GM12878 (cell line): ENCODE results near the gene ETV6. TPM values are rescaled to one million over a fixed set of nuclear protein-coding genes. Genes with fewer than 3 reads are reported as not detected.

ENCODE experiments used
- ATAC-seq: fragments of 200-7000 bp; cut with Tn5 transposase; 3 replicates; pipeline ENCODE4 v1.9.1; 2020; ENCODE audit warnings: mild to moderate bottlenecking, moderate library complexity
- BruUV-seq: library from RNA; stranded (reverse); fragments of 400-500 nt; replicated peaks from 2 replicates; lab custom pipeline; 2021; lab: Mats Ljungman, UMichigan
- CTCF ChIA-PET: fragments of 300-600 bp; sonication (Branson Sonifier 250); formaldehyde crosslinking; extraction: SDS; loops from one replicate; lab custom pipeline; 2021; ENCODE audit warnings: inconsistent platforms; lab: Yijun Ruan, JAX
- POLR2A ChIA-PET: fragments of 350-600 bp; formaldehyde crosslinking; extraction: SDS; loops from one replicate; lab custom pipeline; 2021; ENCODE audit warnings: inconsistent platforms; lab: Charles Lee
- RAD21 ChIA-PET: fragments of 300-600 bp; sonication (Branson Sonifier 250); formaldehyde crosslinking; loops from one replicate; lab custom pipeline; 2023; ENCODE audit warnings: antibody characterized with exemption; ENCODE audit not compliant: unreplicated experiment; lab: Charles Lee
- SMC1A ChIA-PET: fragments of 300-600 bp; sonication (Branson Sonifier 250); formaldehyde crosslinking; loops from one replicate; lab custom pipeline; 2023; ENCODE audit not compliant: unreplicated experiment, uncharacterized antibody; lab: Charles Lee
- DNase-seq: peaks from one replicate; pipeline ENCODE4 v3.0.0-alpha.2; 2011; ENCODE audit warnings: low read depth, low spot score
- FAIRE-seq: peaks from 3 replicates; lab custom pipeline; 2011; peaks lifted over from hg19 to GRCh38; lab: Jason Lieb, UNC
- H2AFZ ChIP-seq: 2 replicates; pipeline ENCODE4 v1.6.0; 2011; ENCODE audit warnings: low read depth, low read length, control low read depth; ENCODE audit not compliant: control insufficient read depth
- H3K27ac ChIP-seq: 2 replicates; pipeline ENCODE4 v1.5.1; 2011; ENCODE audit warnings: control low read depth; ENCODE audit not compliant: control insufficient read depth, insufficient read depth
- H3K27me3 ChIP-seq, 2 experiments: replicated peaks in 1 of 2; 2 replicates each; pipeline versions ENCODE4 v1.6.0 to v1.6.1; 2011; ENCODE audit warnings: low read length in 1 of 2; ENCODE audit not compliant: control insufficient read depth in 2 of 2, insufficient read depth in 2 of 2
- H3K36me3 ChIP-seq, 2 experiments: 2 replicates each; pipeline ENCODE4 v1.5.1; 2011; ENCODE audit warnings: low read length in 1 of 2; ENCODE audit not compliant: control insufficient read depth in 2 of 2, insufficient read depth in 2 of 2
- H3K4me1 ChIP-seq: 2 replicates; pipeline ENCODE4 v1.6.1; 2011; ENCODE audit warnings: mild to moderate bottlenecking, low read length, moderate library complexity, mixed read lengths; ENCODE audit not compliant: control insufficient read depth, insufficient read depth
- H3K4me2 ChIP-seq: 2 replicates; pipeline ENCODE4 v1.6.0; 2011; ENCODE audit warnings: control low read depth; ENCODE audit not compliant: control insufficient read depth, insufficient read depth
- H3K4me3 ChIP-seq: fragments of 200-600 bp; sonication (generic); 2 replicates; pipeline ENCODE4 v1.5.1; 2016
- H3K79me2 ChIP-seq: 2 replicates; pipeline ENCODE4 v1.6.0; 2011; ENCODE audit warnings: low read length; ENCODE audit not compliant: control insufficient read depth, insufficient read depth
- H3K9ac ChIP-seq: 2 replicates; pipeline ENCODE4 v1.8.0; 2011; ENCODE audit warnings: low read length, control low read depth, mixed read lengths; ENCODE audit not compliant: control insufficient read depth, insufficient read depth
- H3K9me3 ChIP-seq: replicated peaks from 3 replicates; pipeline ENCODE4 v1.5.1; 2011; ENCODE audit warnings: mild to moderate bottlenecking, low read length; ENCODE audit not compliant: control insufficient read depth, insufficient read depth
- H4K20me1 ChIP-seq: 2 replicates; pipeline ENCODE4 v1.6.0; 2011; ENCODE audit not compliant: control insufficient read depth, insufficient read depth
- ASH2L ChIP-seq: fragments of 300-600, 200-600 bp; sonication (generic); IDR thresholded peaks from 2 replicates; pipeline ENCODE4 v1.6.1; 2017; ENCODE audit warnings: low read depth, mild to moderate bottlenecking, borderline replicate concordance
- BCL11A ChIP-seq: IDR thresholded peaks from 2 replicates; pipeline ENCODE4 v1.6.1; 2011; ENCODE audit warnings: low read depth, low read length
- CBX3 ChIP-seq: fragments of 200-600 bp; sonication (generic); IDR thresholded peaks from 2 replicates; pipeline ENCODE4 v1.6.1; 2016; ENCODE audit warnings: low read depth, borderline replicate concordance
- CHD4 ChIP-seq: fragments of 200-600 bp; sonication (generic); IDR thresholded peaks from 2 replicates; pipeline ENCODE4 v1.6.1; 2016; ENCODE audit warnings: mild to moderate bottlenecking
- CREB1 ChIP-seq: IDR thresholded peaks from 2 replicates; pipeline ENCODE4 v1.6.1; 2012; ENCODE audit warnings: low read depth, mild to moderate bottlenecking, inconsistent platforms
- FOXK2 ChIP-seq: fragments of 450-650 bp; IDR thresholded peaks from 2 replicates; pipeline ENCODE4 v1.6.1; 2017; ENCODE audit warnings: mild to moderate bottlenecking, moderate library complexity
- LARP7 ChIP-seq: fragments of 450-650 bp; IDR thresholded peaks from 2 replicates; pipeline ENCODE4 v1.6.1; 2017; ENCODE audit warnings: mild to moderate bottlenecking
- TARDBP ChIP-seq: IDR thresholded peaks from 2 replicates; pipeline ENCODE4 v1.6.1; 2016; ENCODE audit warnings: borderline replicate concordance
- WGBS: methylation state at CpG from one replicate; pipeline ENCODE4 v1.1.6; 2016; ENCODE audit warnings: low lambda C conversion rate; ENCODE audit not compliant: insufficient replicate concordance, insufficient coverage; ENCODE audit errors: missing lambda C conversion rate; 5-methylcytosine and 5-hydroxymethylcytosine counted together
- in situ Hi-C: fragments of 300-500 bp; cut with MboI; formaldehyde crosslinking; loops from 9 replicates; pipeline ENCODE4 v1.14.3; 2018; ENCODE audit warnings: mixed read lengths
- intact Hi-C: fragments of 100-400 bp; cut with micrococcal nuclease; formaldehyde crosslinking; loops from one replicate; pipeline ENCODE4 v1.14.2; 2022; ENCODE audit not compliant: unreplicated experiment
- polyA plus RNA-seq, 11 experiments: library from polyadenylated mRNA; depleted of rRNA in 4 of 11; unstranded in 6 of 11; stranded (reverse) in 5 of 11; fragments of >200 nt; fragmentation: Nextera tagmentation in 4 of 11; fragmentation: Illumina TruSeq in 1 of 11; extraction: Ambion mirVana in 4 of 11; extraction: Trizol in 1 of 11; gene quantifications; 1 replicate in 1 of 11; 2 replicates in 10 of 11; pipeline versions ENCODE4 v1.2.1 to v1.2.3, GENCODE V29; 2011 to 2016; ENCODE audit warnings: inconsistent platforms in 2 of 11, missing spikeins in 2 of 11, low read depth in 1 of 11
- total RNA-seq, 4 experiments: library from RNA; depleted of rRNA in 3 of 4; stranded (reverse); fragments of >200 nt in 3 of 4; fragmentation: Illumina TruSeq in 1 of 4; extraction: Trizol in 1 of 4; gene quantifications; 2 replicates each; pipeline versions ENCODE4 v1.2.1 to v1.2.3, GENCODE V29; 2013 to 2021
- TF ChIP-seq, protein P1 (sequence below): fragments of 450-650 bp; IDR thresholded peaks from 2 replicates; pipeline ENCODE4 v1.6.1; 2016; ENCODE audit warnings: mild to moderate bottlenecking, moderate library complexity, borderline replicate concordance
- TF ChIP-seq, protein P2 (sequence below): IDR thresholded peaks from 2 replicates; pipeline ENCODE4 v1.6.1; 2012; ENCODE audit warnings: mild to moderate bottlenecking, low read depth, low read length
- TF ChIP-seq, protein P3 (sequence below): IDR thresholded peaks from 2 replicates; pipeline ENCODE4 v1.6.1; 2012; ENCODE audit warnings: low read depth, low read length, improper control_type of control experiment

The ETV6 gene
- total and polyA plus RNA-seq, 10 of the 15 experiments (the other 5 are each of a cell fraction or from before 2014, with no cell fraction given): 6.6 to 74.8 (median 24.6) TPM

DNA sequence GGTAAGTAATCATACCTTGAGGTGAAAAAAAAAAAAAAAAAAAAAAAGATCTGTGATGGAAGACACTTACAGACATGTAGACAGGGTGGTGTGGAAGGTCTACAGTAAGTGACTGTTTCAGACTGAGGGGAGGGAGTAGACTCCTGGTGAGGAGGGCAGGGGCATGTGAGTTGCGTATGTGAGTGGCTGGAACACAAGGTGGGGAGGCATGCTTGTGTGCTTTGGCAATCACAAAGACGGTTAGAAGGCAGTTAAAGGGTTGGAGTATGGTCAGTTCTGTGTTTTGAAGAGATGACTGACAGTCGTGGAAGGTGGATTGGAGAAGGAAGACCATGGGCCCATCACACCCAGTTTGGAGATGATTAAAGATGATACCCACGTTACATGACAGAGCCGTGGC lies 65.2 kb downstream of the ETV6 start:
- no peak overlapping the region for H3K4me3 ChIP-seq
- 87% methylated on average over 5 of the region's 5 CpGs for WGBS
- H2AFZ ChIP-seq: no peak overlapping the region
- peaks cover 11 to 47% of the 10 kb centered on the region in 2 experiments for H3K36me3 ChIP-seq
- H4K20me1 ChIP-seq: peaks cover 4% of the 10 kb centered on the region; the same call in 1 of the 2 replicates
- ATAC-seq (no peak), FAIRE-seq (no peak), DNase-seq (no peak)
- CTCF ChIA-PET: no interaction called here
- no peak overlapping the region for H3K27ac ChIP-seq
- H3K4me2 ChIP-seq: no peak overlapping the region
- intact Hi-C loops: no loop called here
- SMC1A ChIA-PET: interaction anchor here (10.0 kb wide), 1 partner anchor 15 kb away, joined by 115 read pairs; no protein-coding TSS in a partner anchor
- RAD21 ChIA-PET: interaction anchor here (0.6 kb wide), 1 partner anchor 49 kb away, joined by 5 read pairs; no protein-coding TSS in a partner anchor
- H3K9me3 ChIP-seq: no peaks in the 10 kb centered on the region; the same call in 2 of the 3 replicates
- in situ Hi-C loops: no loop called here
- no TSS peak for BruUV-seq
- no peak overlapping the region for H3K9ac ChIP-seq
- peaks cover 30% of the 10 kb centered on the region for H3K4me1 ChIP-seq
- TF ChIP-seq, protein P1, sequence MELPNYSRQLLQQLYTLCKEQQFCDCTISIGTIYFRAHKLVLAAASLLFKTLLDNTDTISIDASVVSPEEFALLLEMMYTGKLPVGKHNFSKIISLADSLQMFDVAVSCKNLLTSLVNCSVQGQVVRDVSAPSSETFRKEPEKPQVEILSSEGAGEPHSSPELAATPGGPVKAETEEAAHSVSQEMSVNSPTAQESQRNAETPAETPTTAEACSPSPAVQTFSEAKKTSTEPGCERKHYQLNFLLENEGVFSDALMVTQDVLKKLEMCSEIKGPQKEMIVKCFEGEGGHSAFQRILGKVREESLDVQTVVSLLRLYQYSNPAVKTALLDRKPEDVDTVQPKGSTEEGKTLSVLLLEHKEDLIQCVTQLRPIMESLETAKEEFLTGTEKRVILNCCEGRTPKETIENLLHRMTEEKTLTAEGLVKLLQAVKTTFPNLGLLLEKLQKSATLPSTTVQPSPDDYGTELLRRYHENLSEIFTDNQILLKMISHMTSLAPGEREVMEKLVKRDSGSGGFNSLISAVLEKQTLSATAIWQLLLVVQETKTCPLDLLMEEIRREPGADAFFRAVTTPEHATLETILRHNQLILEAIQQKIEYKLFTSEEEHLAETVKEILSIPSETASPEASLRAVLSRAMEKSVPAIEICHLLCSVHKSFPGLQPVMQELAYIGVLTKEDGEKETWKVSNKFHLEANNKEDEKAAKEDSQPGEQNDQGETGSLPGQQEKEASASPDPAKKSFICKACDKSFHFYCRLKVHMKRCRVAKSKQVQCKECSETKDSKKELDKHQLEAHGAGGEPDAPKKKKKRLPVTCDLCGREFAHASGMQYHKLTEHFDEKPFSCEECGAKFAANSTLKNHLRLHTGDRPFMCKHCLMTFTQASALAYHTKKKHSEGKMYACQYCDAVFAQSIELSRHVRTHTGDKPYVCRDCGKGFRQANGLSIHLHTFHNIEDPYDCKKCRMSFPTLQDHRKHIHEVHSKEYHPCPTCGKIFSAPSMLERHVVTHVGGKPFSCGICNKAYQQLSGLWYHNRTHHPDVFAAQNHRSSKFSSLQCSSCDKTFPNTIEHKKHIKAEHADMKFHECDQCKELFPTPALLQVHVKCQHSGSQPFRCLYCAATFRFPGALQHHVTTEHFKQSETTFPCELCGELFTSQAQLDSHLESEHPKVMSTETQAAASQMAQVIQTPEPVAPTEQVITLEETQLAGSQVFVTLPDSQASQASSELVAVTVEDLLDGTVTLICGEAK: no peak
- no peak for TF ChIP-seq FOXK2
- TF ChIP-seq ASH2L: no peak
- TF ChIP-seq, protein P2, sequence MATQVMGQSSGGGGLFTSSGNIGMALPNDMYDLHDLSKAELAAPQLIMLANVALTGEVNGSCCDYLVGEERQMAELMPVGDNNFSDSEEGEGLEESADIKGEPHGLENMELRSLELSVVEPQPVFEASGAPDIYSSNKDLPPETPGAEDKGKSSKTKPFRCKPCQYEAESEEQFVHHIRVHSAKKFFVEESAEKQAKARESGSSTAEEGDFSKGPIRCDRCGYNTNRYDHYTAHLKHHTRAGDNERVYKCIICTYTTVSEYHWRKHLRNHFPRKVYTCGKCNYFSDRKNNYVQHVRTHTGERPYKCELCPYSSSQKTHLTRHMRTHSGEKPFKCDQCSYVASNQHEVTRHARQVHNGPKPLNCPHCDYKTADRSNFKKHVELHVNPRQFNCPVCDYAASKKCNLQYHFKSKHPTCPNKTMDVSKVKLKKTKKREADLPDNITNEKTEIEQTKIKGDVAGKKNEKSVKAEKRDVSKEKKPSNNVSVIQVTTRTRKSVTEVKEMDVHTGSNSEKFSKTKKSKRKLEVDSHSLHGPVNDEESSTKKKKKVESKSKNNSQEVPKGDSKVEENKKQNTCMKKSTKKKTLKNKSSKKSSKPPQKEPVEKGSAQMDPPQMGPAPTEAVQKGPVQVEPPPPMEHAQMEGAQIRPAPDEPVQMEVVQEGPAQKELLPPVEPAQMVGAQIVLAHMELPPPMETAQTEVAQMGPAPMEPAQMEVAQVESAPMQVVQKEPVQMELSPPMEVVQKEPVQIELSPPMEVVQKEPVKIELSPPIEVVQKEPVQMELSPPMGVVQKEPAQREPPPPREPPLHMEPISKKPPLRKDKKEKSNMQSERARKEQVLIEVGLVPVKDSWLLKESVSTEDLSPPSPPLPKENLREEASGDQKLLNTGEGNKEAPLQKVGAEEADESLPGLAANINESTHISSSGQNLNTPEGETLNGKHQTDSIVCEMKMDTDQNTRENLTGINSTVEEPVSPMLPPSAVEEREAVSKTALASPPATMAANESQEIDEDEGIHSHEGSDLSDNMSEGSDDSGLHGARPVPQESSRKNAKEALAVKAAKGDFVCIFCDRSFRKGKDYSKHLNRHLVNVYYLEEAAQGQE: no peak
- no peak for TF ChIP-seq BCL11A
- TF ChIP-seq TARDBP: no peak
- TF ChIP-seq LARP7: no peak
- TF ChIP-seq CBX3: no peak
- no peak for TF ChIP-seq CHD4
- TF ChIP-seq, protein P3, sequence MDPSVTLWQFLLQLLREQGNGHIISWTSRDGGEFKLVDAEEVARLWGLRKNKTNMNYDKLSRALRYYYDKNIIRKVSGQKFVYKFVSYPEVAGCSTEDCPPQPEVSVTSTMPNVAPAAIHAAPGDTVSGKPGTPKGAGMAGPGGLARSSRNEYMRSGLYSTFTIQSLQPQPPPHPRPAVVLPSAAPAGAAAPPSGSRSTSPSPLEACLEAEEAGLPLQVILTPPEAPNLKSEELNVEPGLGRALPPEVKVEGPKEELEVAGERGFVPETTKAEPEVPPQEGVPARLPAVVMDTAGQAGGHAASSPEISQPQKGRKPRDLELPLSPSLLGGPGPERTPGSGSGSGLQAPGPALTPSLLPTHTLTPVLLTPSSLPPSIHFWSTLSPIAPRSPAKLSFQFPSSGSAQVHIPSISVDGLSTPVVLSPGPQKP: no peak
- TF ChIP-seq CREB1: no peak
- H3K79me2 ChIP-seq: peaks cover 95% of the 10 kb centered on the region
- POLR2A ChIA-PET: interaction anchor here (0.7 kb wide), 1 partner anchor 461 kb away, joined by 4 read pairs; no protein-coding TSS in a partner anchor
- no peaks in the 10 kb centered on the region for H3K27me3 ChIP-seq
